ENCODE data around the gene TDRD3.

The TDRD3 gene

GRCh38 chr13:60603049-60603448, 206.0 kb downstream of the TDRD3 start:
- no peak for DNase-seq (ENCODE audit: low read depth in 2 of 2)

DNA sequence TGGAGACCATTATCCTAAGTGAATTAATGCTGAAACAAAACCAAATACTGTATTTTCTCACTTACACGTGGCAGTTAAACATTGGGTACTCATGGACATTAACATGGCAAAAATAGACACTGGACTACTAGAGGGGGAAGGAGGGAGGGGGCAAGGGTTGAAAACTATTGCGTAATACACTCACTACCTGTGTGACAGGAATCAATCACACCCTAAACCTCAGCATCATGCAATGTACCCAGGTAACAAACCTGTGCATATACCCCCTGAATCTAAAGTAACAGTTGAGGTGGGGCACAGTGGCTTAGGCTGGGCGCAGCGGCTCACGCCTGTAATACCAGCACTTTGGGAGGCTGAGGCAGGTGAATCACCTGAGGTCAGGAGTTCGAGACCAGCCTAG, 207.0 kb downstream of the TDRD3 start:
- DNase-seq (ENCODE audit: low read depth in 2 of 2), result no peak
- TF ChIP-seq CTCF (IDR thresholded peaks at IDR 0.05; ENCODE audit: low read depth, low read length), result no peak
- H3K4me3 ChIP-seq (replicated peaks in 1 of 2; ENCODE audit: low read depth in 2 of 2, low read length in 2 of 2), result no peak overlapping the region

More at GRCh38 chr13:60603049-60603448, 206.0 kb downstream of the TDRD3 start:
- no peak overlapping the region for H3K4me3 ChIP-seq (replicated peaks in 1 of 2; ENCODE audit: low read depth in 2 of 2, low read length in 2 of 2)
- no peak for TF ChIP-seq CTCF (IDR thresholded peaks at IDR 0.05; ENCODE audit: low read depth, low read length)

GRCh38 chr13:60608954-60609353, 211.9 kb downstream of the TDRD3 start:
- no peak for DNase-seq (ENCODE audit: low read depth in 2 of 2)
- no peak overlapping the region for H3K4me3 ChIP-seq (replicated peaks in 1 of 2; ENCODE audit: low read depth in 2 of 2, low read length in 2 of 2)
- TF ChIP-seq CTCF (IDR thresholded peaks at IDR 0.05; ENCODE audit: low read depth, low read length), result no peak

- no peak for DNase-seq (ENCODE audit: low read depth in 2 of 2)
- TF ChIP-seq CTCF (IDR thresholded peaks at IDR 0.05; ENCODE audit: low read depth, low read length), result no peak
- H3K4me3 ChIP-seq (replicated peaks in 1 of 2; ENCODE audit: low read depth in 2 of 2, low read length in 2 of 2), result no peak overlapping the region
Measured at GRCh38 chr13:60611523-60611922, 214.5 kb downstream of the TDRD3 start.

DNA sequence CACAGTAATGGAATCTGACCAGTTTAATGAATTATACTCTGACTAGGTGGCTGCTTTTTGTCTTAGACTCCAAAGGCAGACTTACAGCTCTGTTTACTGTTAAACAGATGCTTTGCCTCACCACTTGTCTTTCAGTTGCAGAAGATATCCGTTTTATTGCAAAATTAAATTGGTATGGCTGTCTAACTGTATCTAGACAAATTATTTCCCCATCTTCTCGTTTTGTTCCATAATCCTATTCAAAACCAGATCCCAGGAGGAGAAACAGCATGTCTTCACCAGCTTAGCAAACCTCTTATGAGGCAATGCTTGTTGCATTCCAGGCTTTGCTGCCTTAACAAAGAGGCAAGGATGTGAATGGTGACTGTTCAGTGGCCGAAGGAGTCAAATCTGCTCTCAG, 215.6 kb downstream of the TDRD3 start:
- DNase-seq (ENCODE audit: low read depth in 2 of 2), result peak; percentile 1 to 19
- H3K4me3 ChIP-seq (replicated peaks in 1 of 2; ENCODE audit: low read depth in 2 of 2, low read length in 2 of 2), result no peak overlapping the region
- no peak for TF ChIP-seq CTCF (IDR thresholded peaks at IDR 0.05; ENCODE audit: low read depth, low read length)

DNA sequence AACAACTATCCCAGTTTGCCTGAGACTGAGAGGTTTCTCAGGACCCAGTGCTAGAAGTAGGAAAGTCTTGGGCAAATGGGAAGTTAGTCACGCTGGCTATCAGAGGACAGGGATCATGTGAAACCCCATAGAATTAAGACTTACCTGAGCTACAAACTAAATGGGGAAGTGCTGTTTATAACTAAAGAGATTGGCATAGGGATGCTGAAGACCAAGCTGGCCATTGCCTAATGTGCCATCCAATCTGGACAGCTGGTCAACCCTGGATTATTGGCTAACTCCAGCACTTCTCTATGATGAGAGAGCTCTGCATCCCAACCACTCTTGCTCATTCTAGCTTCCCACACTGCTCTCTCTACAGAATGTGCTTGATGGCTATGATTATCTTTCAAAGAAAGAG, 216.1 kb downstream of the TDRD3 start:
- no peak for DNase-seq (ENCODE audit: low read depth in 2 of 2)
- TF ChIP-seq CTCF (IDR thresholded peaks at IDR 0.05; ENCODE audit: low read depth, low read length), result no peak
- H3K4me3 ChIP-seq (replicated peaks in 1 of 2; ENCODE audit: low read depth in 2 of 2, low read length in 2 of 2), result no peak overlapping the region

DNA sequence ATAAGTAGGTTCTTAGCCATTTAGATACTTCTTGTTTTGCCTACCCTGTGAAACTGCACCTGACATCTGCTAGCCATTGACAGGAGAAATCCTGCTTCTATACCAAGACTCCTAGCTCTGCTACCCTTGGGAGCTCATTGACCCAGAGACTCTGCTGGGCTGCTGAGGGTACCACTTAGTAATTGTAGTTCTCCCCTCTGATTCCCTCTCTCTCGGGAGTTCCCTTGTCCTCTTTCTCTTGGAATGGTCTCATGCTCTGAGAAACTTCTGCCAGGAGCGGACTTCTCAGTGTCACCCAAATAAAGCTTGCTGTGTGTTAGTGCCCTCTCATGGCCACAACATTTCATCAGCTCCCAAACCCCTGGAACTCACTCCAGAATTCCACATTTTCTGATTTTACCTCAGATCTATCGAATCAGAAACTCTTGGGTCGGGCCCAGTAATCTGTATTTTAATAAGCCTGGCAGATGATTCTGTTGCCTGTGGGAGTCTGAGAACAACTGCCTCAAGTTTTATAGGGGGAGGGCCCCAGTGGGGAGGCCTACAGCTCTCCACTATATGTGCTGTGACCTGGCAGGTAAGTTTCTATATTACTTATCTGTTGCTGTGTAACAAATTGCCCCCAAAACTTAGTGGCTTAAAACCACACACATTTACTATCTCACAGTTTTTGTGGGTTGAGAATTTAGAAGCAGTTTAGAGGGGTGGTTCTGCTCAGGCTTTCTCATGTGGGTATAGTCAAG, 221.1 kb downstream of the TDRD3 start:
- peak; percentile 72 for TF ChIP-seq CTCF (IDR thresholded peaks at IDR 0.05; ENCODE audit: low read depth, low read length)
- DNase-seq (ENCODE audit: low read depth in 2 of 2), result peak; percentile 56 to 72
- H3K4me3 ChIP-seq (replicated peaks in 1 of 2; ENCODE audit: low read depth in 2 of 2, low read length in 2 of 2), result no peak overlapping the region

All from cardiac fibroblast (primary cell).